HEK293 (cell line): ENCODE data around the gene MSI2.

Source experiments
- CTCF ChIA-PET: fragments of 350-600 bp; formaldehyde crosslinking; extraction: SDS; loops from one replicate; lab custom pipeline; 2021; ENCODE audit warnings: antibody characterized with exemption; lab: Yijun Ruan, JAX
- POLR2A ChIA-PET: fragments of 300-600 bp; formaldehyde crosslinking; extraction: SDS; loops from one replicate; lab custom pipeline; 2020; ENCODE audit warnings: antibody characterized with exemption, inconsistent platforms; lab: Yijun Ruan, JAX
- H3K27ac ChIP-seq: fragments of 200-500 bp; sonication (Bioruptor generic); 2 replicates; pipeline ENCODE4 v1.5.1; 2014; ENCODE audit warnings: low read depth, low read length, control low read depth, inconsistent platforms; ENCODE audit errors: extremely low read depth
- H3K36me3 ChIP-seq, 2 experiments: fragments of 200-500 bp in 1 of 2; sonication (Bioruptor generic) in 1 of 2; 1 replicate in 1 of 2; 2 replicates in 1 of 2; pipeline ENCODE4 v1.5.1; 2014 to 2017; ENCODE audit warnings: inconsistent platforms in 2 of 2, low read length in 2 of 2; ENCODE audit not compliant: control insufficient read depth in 2 of 2, insufficient read depth in 1 of 2
- H3K4me1 ChIP-seq: fragments of 200-500 bp; sonication (Bioruptor generic); 2 replicates; pipeline ENCODE4 v1.5.1; 2014; ENCODE audit warnings: mild to moderate bottlenecking, low read length, inconsistent platforms; ENCODE audit not compliant: control insufficient read depth, insufficient read depth
- H3K4me3 ChIP-seq: 2 replicates; pipeline ENCODE4 v1.5.1; 2011; ENCODE audit warnings: low read depth, mild to moderate bottlenecking, control low read depth, low read length, moderate library complexity
- H3K9me3 ChIP-seq: fragments of 200-500 bp; sonication (Bioruptor generic); 2 replicates; pipeline ENCODE4 v1.5.1; 2014; ENCODE audit warnings: low read depth, low read length, inconsistent platforms; ENCODE audit not compliant: control insufficient read depth, insufficient read depth
- IKZF3 ChIP-seq: fragments of 450-650 bp; IDR thresholded peaks from 2 replicates; pipeline ENCODE4 v1.5.0; 2018; ENCODE audit warnings: missing biosample characterization, mild to moderate bottlenecking, missing genetic modification characterization, moderate library complexity
- KLF1 ChIP-seq: fragments of 450-650 bp; formaldehyde crosslinking; IDR thresholded peaks from 2 replicates; pipeline ENCODE4 v1.5.1; 2016; ENCODE audit warnings: missing biosample characterization, missing genetic modification characterization
- PRDM10 ChIP-seq: fragments of 450-650 bp; formaldehyde crosslinking; IDR thresholded peaks from 2 replicates; pipeline ENCODE4 v1.5.1; 2016; ENCODE audit warnings: missing biosample characterization, missing genetic modification characterization
- ZBTB20 ChIP-seq: fragments of 450-650 bp; formaldehyde crosslinking; IDR thresholded peaks from 2 replicates; pipeline ENCODE4 v1.5.1; 2016; ENCODE audit warnings: missing biosample characterization, missing genetic modification characterization
- ZIC2 ChIP-seq: fragments of 450-650 bp; formaldehyde crosslinking; IDR thresholded peaks from 2 replicates; pipeline ENCODE4 v1.5.1; 2016; ENCODE audit warnings: missing biosample characterization, missing genetic modification characterization
- ZNF324 ChIP-seq: fragments of 450-650 bp; formaldehyde crosslinking; IDR thresholded peaks from 2 replicates; pipeline ENCODE4 v1.5.1; 2016; ENCODE audit warnings: missing biosample characterization, missing genetic modification characterization
- ZNF560 ChIP-seq: fragments of 450-650 bp; formaldehyde crosslinking; IDR thresholded peaks from 2 replicates; pipeline ENCODE4 v1.5.1; 2017; ENCODE audit warnings: missing biosample characterization, missing genetic modification characterization, borderline replicate concordance
- ZNF596 ChIP-seq: fragments of 450-650 bp; IDR thresholded peaks from 2 replicates; pipeline ENCODE4 v1.5.0; 2018; ENCODE audit warnings: missing biosample characterization, mild to moderate bottlenecking, missing genetic modification characterization, moderate library complexity
- ZNF704 ChIP-seq: fragments of 450-650 bp; formaldehyde crosslinking; IDR thresholded peaks from 2 replicates; pipeline ENCODE4 v1.5.1; 2016; ENCODE audit warnings: missing biosample characterization, missing genetic modification characterization
- TF ChIP-seq, protein P1 (sequence below): fragments of 450-650 bp; formaldehyde crosslinking; IDR thresholded peaks from 2 replicates; pipeline ENCODE4 v1.5.1; 2016; ENCODE audit warnings: missing biosample characterization, missing genetic modification characterization
- TF ChIP-seq, protein P2 (sequence below): fragments of 450-650 bp; formaldehyde crosslinking; IDR thresholded peaks from 2 replicates; pipeline ENCODE4 v1.5.1; 2017; ENCODE audit warnings: missing biosample characterization, missing genetic modification characterization

The MSI2 gene

DNA sequence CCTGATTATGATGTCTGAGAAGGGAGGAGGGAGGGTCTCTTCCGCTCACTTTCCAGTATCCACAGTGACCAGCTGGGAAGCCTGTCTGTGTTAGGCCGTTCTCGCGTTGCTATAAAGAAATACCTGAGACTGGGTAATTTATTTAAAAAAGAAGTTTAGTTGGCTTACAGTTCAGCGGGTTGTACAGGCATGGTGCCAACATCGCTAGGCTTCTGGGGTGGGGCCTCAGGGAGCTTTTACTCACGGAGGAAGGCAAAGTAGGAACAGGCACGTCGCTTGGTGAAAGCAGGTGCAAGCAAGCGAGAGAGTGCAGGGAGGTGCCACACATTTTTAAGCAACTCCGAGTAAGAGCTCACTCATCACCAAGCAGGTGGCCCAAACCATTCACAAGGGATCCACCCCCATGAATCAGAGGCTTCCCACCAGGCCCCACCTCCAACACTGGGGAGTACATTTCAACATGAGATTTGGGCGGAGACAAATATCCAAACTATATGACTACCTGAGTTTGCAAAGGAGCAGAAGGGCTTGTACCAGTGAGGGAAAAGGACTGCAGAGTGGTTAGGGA, 351.3 kb downstream of the MSI2 start:
- H3K36me3 ChIP-seq: no peaks in the 10 kb centered on the region
- ChIA-PET CTCF (interaction anchor here (0.6 to 3.2 kb wide), 2 partner anchors 10 to 68 kb away, joined by 3 to 13 read pairs; no protein-coding TSS in a partner anchor), POLR2A (no interaction called here)
- TF ChIP-seq ZNF704: no peak
- TF ChIP-seq, protein P1, sequence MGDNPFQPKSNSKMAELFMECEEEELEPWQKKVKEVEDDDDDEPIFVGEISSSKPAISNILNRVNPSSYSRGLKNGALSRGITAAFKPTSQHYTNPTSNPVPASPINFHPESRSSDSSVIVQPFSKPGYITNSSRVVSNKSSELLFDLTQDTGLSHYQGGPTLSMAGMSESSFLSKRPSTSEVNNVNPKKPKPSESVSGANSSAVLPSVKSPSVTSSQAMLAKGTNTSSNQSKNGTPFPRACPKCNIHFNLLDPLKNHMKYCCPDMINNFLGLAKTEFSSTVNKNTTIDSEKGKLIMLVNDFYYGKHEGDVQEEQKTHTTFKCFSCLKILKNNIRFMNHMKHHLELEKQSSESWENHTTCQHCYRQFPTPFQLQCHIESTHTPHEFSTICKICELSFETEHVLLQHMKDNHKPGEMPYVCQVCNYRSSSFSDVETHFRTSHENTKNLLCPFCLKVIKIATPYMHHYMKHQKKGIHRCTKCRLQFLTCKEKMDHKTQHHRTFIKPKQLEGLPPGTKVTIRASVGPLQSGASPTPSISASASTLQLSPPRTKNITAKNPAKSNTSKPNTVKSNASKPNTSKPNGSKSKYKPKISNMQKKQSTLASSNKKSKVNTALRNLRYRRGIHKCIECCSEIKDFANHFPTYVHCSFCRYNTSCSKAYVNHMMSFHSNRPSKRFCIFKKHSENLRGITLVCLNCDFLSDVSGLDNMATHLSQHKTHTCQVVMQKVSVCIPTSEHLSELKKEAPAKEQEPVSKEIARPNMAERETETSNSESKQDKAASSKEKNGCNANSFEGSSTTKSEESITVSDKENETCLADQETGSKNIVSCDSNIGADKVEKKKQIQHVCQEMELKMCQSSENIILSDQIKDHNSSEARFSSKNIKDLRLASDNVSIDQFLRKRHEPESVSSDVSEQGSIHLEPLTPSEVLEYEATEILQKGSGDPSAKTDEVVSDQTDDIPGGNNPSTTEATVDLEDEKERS (tag by site-specific recombination): no peak
- no peak for TF ChIP-seq ZNF596 (tag by site-specific recombination)
- 0 out of 2 replicates have a peak, but pooled peaks have one; percentile 23 for TF ChIP-seq PRDM10
- no peak for TF ChIP-seq ZIC2
- TF ChIP-seq ZNF324 (tag by site-specific recombination): no peak
- peak; percentile 76 for TF ChIP-seq KLF1 (tag by site-specific recombination)
- H3K27ac ChIP-seq: no peak overlapping the region
- H3K4me1 ChIP-seq: peaks cover 24% of the 10 kb centered on the region
- H3K9me3 ChIP-seq: no peaks in the 10 kb centered on the region
- no peak overlapping the region for H3K4me3 ChIP-seq

DNA sequence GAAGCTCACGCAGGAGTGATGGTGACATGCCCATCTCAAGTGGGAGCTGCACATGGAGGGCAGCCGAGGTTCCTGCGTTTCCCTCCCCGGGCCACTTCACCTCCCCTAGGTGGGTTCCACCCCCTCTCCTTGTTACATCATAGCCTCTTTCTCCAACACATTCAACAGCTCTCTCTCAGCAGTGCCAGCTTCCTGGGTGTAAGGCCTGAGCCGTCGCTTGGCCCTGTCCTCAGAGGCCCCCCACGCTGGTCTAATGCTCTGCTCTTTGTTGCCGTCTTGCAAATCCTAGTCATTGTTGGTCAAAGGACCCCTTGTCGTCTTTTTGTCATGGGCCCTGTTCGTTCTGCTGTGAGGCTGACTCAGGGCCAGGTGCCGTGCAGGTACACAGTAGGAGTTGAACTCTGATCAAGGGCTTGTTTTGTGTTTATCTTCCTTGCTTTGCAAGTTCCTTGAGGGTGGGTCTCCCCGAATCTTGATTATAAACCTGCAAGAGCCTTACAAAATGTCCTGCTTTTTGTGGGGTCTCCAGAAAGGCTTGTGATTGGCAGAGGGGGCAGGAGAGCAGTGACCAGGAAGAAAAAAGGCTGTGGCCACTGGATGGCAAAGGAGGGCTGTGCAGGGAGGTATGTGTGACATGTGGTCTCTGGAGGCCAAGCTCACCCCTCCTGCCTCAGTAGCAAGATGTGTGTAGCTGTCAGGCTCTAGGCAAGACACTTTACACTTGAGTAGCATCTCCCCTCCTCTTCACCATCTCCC, 352.2 kb downstream of the MSI2 start:
- ChIA-PET POLR2A (no interaction called here), CTCF (interaction anchor here (2.0 to 3.2 kb wide), 2 partner anchors 11 to 63 kb away, joined by 7 to 13 read pairs; no protein-coding TSS in a partner anchor)
- Histone ChIP-seq H3K27ac (no peak overlapping the region), H3K9me3 (no peaks in the 10 kb centered on the region), H3K36me3 (no peaks in the 10 kb centered on the region), H3K4me1 (peaks cover 26% of the 10 kb centered on the region), H3K4me3 (no peak overlapping the region)
- TF ChIP-seq IKZF3 (no peak), ZNF560 (tag by site-specific recombination) (no peak), ZBTB20 (tag by site-specific recombination) (no peak)
- TF ChIP-seq, protein P2, sequence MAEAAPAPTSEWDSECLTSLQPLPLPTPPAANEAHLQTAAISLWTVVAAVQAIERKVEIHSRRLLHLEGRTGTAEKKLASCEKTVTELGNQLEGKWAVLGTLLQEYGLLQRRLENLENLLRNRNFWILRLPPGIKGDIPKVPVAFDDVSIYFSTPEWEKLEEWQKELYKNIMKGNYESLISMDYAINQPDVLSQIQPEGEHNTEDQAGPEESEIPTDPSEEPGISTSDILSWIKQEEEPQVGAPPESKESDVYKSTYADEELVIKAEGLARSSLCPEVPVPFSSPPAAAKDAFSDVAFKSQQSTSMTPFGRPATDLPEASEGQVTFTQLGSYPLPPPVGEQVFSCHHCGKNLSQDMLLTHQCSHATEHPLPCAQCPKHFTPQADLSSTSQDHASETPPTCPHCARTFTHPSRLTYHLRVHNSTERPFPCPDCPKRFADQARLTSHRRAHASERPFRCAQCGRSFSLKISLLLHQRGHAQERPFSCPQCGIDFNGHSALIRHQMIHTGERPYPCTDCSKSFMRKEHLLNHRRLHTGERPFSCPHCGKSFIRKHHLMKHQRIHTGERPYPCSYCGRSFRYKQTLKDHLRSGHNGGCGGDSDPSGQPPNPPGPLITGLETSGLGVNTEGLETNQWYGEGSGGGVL: no peak
